Stimulated activated CD4-positive, alpha-beta T cell treated with anti-CD3 and anti-CD28 coated beads, Interleukin-1b, Interleukin-23, amount 100 ng/mL, for 1 hour (primary cell): ENCODE measurements around the gene CUL4B.
"Not testable (repeated sequence)": the region's sequence is repeated elsewhere in the genome, so short reads cannot be mapped to it uniquely, and the experiment has no call there.

ENCODE experiments used
- DNase-seq, 2 donors: peaks; one replicate each; pipeline ENCODE4 v3.0.0-alpha.2; 2020; ENCODE audit warnings: low read depth in 2 of 2

The CUL4B gene

GRCh38 chrX:120560842-120561633, at the start of gene CUL4B:
Gene CUL4B, minus strand, starts transcription at chrX:120560962. Its CDS starts 324 bp downstream, at chrX:120560638.
- DNase-seq, result peak; percentile 69 to 78

DNA sequence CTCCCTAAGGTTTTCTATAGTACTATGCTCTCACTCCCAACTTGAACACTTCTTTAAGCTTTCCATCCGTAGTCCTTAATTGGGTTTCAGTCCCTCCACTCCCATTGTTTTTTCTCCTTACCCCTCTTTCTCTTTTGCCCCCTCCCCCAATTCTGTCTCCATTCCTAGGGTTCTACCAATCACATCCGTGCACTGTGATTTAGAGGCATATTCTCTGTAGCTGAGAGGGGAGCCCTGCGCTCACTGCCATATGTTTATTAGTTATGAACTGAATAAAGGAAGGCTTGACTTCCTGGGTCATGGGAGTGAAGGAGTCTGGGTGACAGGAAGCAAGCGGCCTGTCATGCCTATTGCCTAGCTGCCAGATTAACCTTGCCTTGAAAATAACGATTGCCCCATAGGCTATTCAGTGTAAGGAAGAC, 43.6 kb upstream of the CUL4B start:
- no peak for DNase-seq

GRCh38 chrX:120603707-120604360, 43.1 kb upstream of the CUL4B start, which contains the start of gene MCTS1:
Gene MCTS1, plus strand, starts transcription at chrX:120604101. Its CDS starts 136 bp downstream, at chrX:120604237.
- peak; percentile 29 to 30 for DNase-seq

- no peak for DNase-seq
Measured at GRCh38 chrX:120585702-120586101, 24.9 kb upstream of the CUL4B start.

GRCh38 chrX:120575379-120576114, 14.8 kb upstream of the CUL4B start:
- DNase-seq, result no peak

DNA sequence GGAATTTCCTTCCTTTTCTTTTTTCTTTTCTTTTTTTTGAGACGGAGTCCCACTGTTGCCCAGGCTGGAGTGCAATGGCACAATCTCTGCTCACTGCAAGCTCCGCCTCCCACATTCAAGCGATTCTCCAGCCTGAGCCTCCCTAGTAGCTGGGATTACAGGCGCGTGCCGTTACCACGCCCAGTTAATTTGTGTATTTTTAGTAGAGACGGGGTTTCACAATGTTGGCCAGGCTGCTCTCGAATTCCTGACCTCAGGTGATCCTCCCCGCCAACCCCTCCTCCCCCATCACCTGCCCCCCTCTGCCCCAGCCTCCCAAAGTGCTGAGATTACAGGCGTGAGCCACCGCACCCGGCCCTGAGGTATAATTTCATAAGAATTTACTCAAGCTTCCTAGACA, 13.0 kb upstream of the CUL4B start:
- not testable (repeated sequence) for DNase-seq

- DNase-seq, result no peak
Measured at GRCh38 chrX:120570011-120570600, 9.3 kb upstream of the CUL4B start.

- DNase-seq, result no peak
Measured at GRCh38 chrX:120568609-120569008, 7.8 kb upstream of the CUL4B start.

- DNase-seq, result no peak
Measured at GRCh38 chrX:120568035-120568434, 7.3 kb upstream of the CUL4B start.

- no peak for DNase-seq
Measured at GRCh38 chrX:120566817-120567216, 6.1 kb upstream of the CUL4B start.

DNA sequence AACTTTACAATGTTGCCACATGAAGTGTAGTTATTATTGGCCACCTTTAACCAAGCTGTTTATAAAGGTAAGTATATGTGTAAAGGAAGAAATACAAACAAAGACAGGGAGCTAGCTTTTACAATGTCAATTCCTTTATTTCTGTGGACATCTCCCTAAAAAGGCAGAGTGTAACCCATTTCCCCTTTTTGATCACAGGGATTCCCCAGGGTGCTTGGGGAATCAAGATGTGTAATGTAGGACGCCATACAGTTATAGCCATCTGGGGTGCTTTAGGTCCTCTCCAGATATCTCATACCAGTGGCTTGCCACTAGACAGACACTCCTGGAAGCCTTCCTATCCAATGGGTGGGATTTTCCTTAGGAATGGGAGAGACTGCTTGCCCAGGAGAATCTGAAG, 4.2 kb upstream of the CUL4B start:
- no peak for DNase-seq

- no peak for DNase-seq
Measured at GRCh38 chrX:120562569-120562926, 1.8 kb upstream of the CUL4B start.

GRCh38 chrX:120561634-120562568, 1.1 kb upstream of the CUL4B start:
- DNase-seq, result no peak

DNA sequence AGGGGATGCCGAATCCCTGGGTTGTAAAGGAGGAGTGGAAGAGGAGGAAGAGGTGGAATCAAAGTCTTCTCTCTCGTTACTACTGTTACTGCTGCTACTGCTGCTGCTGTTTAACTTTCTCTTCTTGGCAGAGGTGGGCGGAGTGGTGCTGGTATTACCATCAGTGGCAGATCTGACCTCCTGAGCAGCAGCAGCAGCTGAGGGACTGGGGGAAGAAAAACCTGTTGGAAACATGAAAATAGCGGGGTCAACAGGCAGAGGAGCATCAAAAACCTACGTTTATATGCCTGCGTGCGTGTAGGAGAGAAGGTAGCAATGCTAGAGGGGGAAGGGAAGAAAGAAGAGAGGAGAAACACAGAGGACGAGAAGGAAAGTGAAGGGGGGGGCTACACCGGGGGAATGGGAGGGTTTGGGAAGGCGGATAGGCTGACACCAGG, 339 bp downstream of the CUL4B start:
- DNase-seq, result no peak

DNA sequence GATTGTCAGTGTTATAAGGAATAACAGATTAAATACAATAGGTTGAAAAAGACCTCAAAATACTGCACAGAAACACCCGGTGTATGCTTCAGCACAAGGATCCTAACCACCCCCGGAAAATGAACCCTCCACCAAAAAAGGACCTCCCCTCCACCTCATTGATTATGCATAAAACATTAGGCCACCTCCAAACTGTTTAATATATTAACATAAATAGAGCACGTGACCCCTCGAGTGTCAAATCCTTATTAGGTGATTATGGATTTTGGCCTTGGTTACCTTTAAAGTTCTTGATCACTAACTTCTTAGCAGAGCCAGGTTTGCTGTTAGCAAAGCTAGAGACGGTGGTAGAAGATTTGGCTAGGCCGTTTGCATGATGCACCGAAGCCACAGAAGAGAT, 958 bp downstream of the CUL4B start:
- DNase-seq, result no peak

- DNase-seq, result no peak
Measured at GRCh38 chrX:120556251-120556650, 4.5 kb downstream of the CUL4B start.

- no peak for DNase-seq
Measured at GRCh38 chrX:120549483-120550452, 11.0 kb downstream of the CUL4B start.

- no peak for DNase-seq
Measured at GRCh38 chrX:120536061-120536460, 24.7 kb downstream of the CUL4B start.

DNA sequence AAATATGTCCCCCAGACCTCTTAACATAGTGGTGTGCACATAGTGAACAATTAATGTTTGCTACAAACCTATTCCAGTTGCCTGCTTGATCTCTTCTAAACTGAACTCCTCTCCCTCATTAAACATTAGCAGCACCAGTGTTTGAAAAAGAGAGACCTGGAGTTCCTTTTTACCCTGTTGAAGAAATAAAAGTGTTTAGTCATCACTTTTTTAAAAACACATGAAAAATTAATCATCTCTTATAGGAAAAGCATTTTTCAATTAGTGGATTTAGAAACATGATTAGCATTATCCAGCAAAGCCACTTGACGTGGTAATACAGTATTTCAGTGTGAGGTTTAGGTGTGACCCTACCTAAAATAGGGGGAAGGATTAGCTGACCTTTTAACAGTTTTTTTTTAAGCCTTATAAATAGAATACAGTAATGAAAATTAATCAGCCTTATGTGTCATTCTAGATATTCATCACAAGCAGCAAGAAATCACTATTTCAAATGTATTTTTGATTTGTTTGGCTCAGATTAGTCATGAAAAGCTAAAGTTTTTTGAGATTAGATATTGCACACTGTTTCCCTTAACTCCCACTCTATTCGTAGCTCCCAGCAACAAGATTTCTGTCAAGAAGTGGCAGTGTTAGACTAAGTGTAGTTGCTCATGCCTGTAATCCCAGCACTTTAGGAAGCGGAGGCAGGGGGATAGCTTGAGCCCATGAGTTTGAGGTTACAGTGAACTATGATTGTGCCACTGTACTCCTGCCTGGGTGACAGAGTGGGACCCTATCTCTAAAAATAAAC, 26.2 kb downstream of the CUL4B start:
- DNase-seq, result no peak
